GM12878 (cell line): ENCODE results near the gene TMEM39B. TPM values are rescaled to one million over a fixed set of nuclear protein-coding genes. Genes with fewer than 3 reads are reported as not detected.

Source experiments
- ATAC-seq: fragments of 200-7000 bp; cut with Tn5 transposase; 3 replicates; pipeline ENCODE4 v1.9.1; 2020; ENCODE audit warnings: mild to moderate bottlenecking, moderate library complexity
- BruUV-seq: library from RNA; stranded (reverse); fragments of 400-500 nt; replicated peaks from 2 replicates; lab custom pipeline; 2021; lab: Mats Ljungman, UMichigan
- CTCF ChIA-PET: fragments of 300-600 bp; sonication (Branson Sonifier 250); formaldehyde crosslinking; extraction: SDS; loops from one replicate; lab custom pipeline; 2021; ENCODE audit warnings: inconsistent platforms; lab: Yijun Ruan, JAX
- POLR2A ChIA-PET: fragments of 350-600 bp; formaldehyde crosslinking; extraction: SDS; loops from one replicate; lab custom pipeline; 2021; ENCODE audit warnings: inconsistent platforms; lab: Charles Lee
- RAD21 ChIA-PET: fragments of 300-600 bp; sonication (Branson Sonifier 250); formaldehyde crosslinking; loops from one replicate; lab custom pipeline; 2023; ENCODE audit warnings: antibody characterized with exemption; ENCODE audit not compliant: unreplicated experiment; lab: Charles Lee
- SMC1A ChIA-PET: fragments of 300-600 bp; sonication (Branson Sonifier 250); formaldehyde crosslinking; loops from one replicate; lab custom pipeline; 2023; ENCODE audit not compliant: unreplicated experiment, uncharacterized antibody; lab: Charles Lee
- DNase-seq: peaks from one replicate; pipeline ENCODE4 v3.0.0-alpha.2; 2011; ENCODE audit warnings: low read depth, low spot score
- FAIRE-seq: peaks from 3 replicates; lab custom pipeline; 2011; peaks lifted over from hg19 to GRCh38; lab: Jason Lieb, UNC
- H2AFZ ChIP-seq: 2 replicates; pipeline ENCODE4 v1.6.0; 2011; ENCODE audit warnings: low read depth, low read length, control low read depth; ENCODE audit not compliant: control insufficient read depth
- H3K27ac ChIP-seq: 2 replicates; pipeline ENCODE4 v1.5.1; 2011; ENCODE audit warnings: control low read depth; ENCODE audit not compliant: control insufficient read depth, insufficient read depth
- H3K27me3 ChIP-seq, 2 experiments: replicated peaks in 1 of 2; 2 replicates each; pipeline versions ENCODE4 v1.6.0 to v1.6.1; 2011; ENCODE audit warnings: low read length in 1 of 2; ENCODE audit not compliant: control insufficient read depth in 2 of 2, insufficient read depth in 2 of 2
- H3K36me3 ChIP-seq, 2 experiments: 2 replicates each; pipeline ENCODE4 v1.5.1; 2011; ENCODE audit warnings: low read length in 1 of 2; ENCODE audit not compliant: control insufficient read depth in 2 of 2, insufficient read depth in 2 of 2
- H3K4me1 ChIP-seq: 2 replicates; pipeline ENCODE4 v1.6.1; 2011; ENCODE audit warnings: mild to moderate bottlenecking, low read length, moderate library complexity, mixed read lengths; ENCODE audit not compliant: control insufficient read depth, insufficient read depth
- H3K4me2 ChIP-seq: 2 replicates; pipeline ENCODE4 v1.6.0; 2011; ENCODE audit warnings: control low read depth; ENCODE audit not compliant: control insufficient read depth, insufficient read depth
- H3K4me3 ChIP-seq: fragments of 200-600 bp; sonication (generic); 2 replicates; pipeline ENCODE4 v1.5.1; 2016
- H3K79me2 ChIP-seq: 2 replicates; pipeline ENCODE4 v1.6.0; 2011; ENCODE audit warnings: low read length; ENCODE audit not compliant: control insufficient read depth, insufficient read depth
- H3K9ac ChIP-seq: 2 replicates; pipeline ENCODE4 v1.8.0; 2011; ENCODE audit warnings: low read length, control low read depth, mixed read lengths; ENCODE audit not compliant: control insufficient read depth, insufficient read depth
- H3K9me3 ChIP-seq: replicated peaks from 3 replicates; pipeline ENCODE4 v1.5.1; 2011; ENCODE audit warnings: mild to moderate bottlenecking, low read length; ENCODE audit not compliant: control insufficient read depth, insufficient read depth
- H4K20me1 ChIP-seq: 2 replicates; pipeline ENCODE4 v1.6.0; 2011; ENCODE audit not compliant: control insufficient read depth, insufficient read depth
- CBX5 ChIP-seq: sonication (generic); IDR thresholded peaks from 2 replicates; pipeline ENCODE4 v1.6.1; 2016; ENCODE audit warnings: low read depth, moderate library complexity, mild to moderate bottlenecking, inconsistent platforms
- IKZF2 ChIP-seq, 2 experiments: fragments of 450-650 bp; IDR thresholded peaks; 2 replicates each; pipeline ENCODE4 v1.6.1; 2017; ENCODE audit warnings: mild to moderate bottlenecking in 2 of 2, moderate library complexity in 2 of 2
- KAT2A ChIP-seq: conservative IDR thresholded peaks from 2 replicates; pipeline ENCODE4 v1.6.1; 2011; ENCODE audit warnings: low read depth, low read length; ENCODE audit not compliant: control insufficient read depth
- WGBS: methylation state at CpG from one replicate; pipeline ENCODE4 v1.1.6; 2016; ENCODE audit warnings: low lambda C conversion rate; ENCODE audit not compliant: insufficient replicate concordance, insufficient coverage; ENCODE audit errors: missing lambda C conversion rate; 5-methylcytosine and 5-hydroxymethylcytosine counted together
- in situ Hi-C: fragments of 300-500 bp; cut with MboI; formaldehyde crosslinking; loops from 9 replicates; pipeline ENCODE4 v1.14.3; 2018; ENCODE audit warnings: mixed read lengths
- intact Hi-C: fragments of 100-400 bp; cut with micrococcal nuclease; formaldehyde crosslinking; loops from one replicate; pipeline ENCODE4 v1.14.2; 2022; ENCODE audit not compliant: unreplicated experiment
- microRNA-seq: library from miRNA; unstranded; fragments of <30 nt; microRNA quantifications from one replicate; pipeline ENCODE4, GENCODE V29; 2018
- polyA plus RNA-seq, 11 experiments: library from polyadenylated mRNA; depleted of rRNA in 4 of 11; unstranded in 6 of 11; stranded (reverse) in 5 of 11; fragments of >200 nt; fragmentation: Nextera tagmentation in 4 of 11; fragmentation: Illumina TruSeq in 1 of 11; extraction: Ambion mirVana in 4 of 11; extraction: Trizol in 1 of 11; gene quantifications; 1 replicate in 1 of 11; 2 replicates in 10 of 11; pipeline versions ENCODE4 v1.2.1 to v1.2.3, GENCODE V29; 2011 to 2016; ENCODE audit warnings: inconsistent platforms in 2 of 11, missing spikeins in 2 of 11, low read depth in 1 of 11
- small RNA-seq: library from RNA; depleted of rRNA; stranded (forward); fragments of <200 nt; gene quantifications from one replicate; pipeline ENCODE3, GENCODE V24; 2014
- total RNA-seq, 4 experiments: library from RNA; depleted of rRNA in 3 of 4; stranded (reverse); fragments of >200 nt in 3 of 4; fragmentation: Illumina TruSeq in 1 of 4; extraction: Trizol in 1 of 4; gene quantifications; 2 replicates each; pipeline versions ENCODE4 v1.2.1 to v1.2.3, GENCODE V29; 2013 to 2021
- TF ChIP-seq, protein P1 (sequence below): fragments of 150-350 bp; IDR thresholded peaks from 2 replicates; pipeline ENCODE4 v1.6.1; 2016; ENCODE audit warnings: low read depth, low read length
- TF ChIP-seq, protein P2 (sequence below): fragments of 450-650 bp; IDR thresholded peaks from 2 replicates; pipeline ENCODE4 v1.6.1; 2017; ENCODE audit warnings: mild to moderate bottlenecking, low read depth, inconsistent platforms; ENCODE audit not compliant: poor library complexity, severe bottlenecking

TMEM39B gene
- total and polyA plus RNA-seq, 10 of the 15 experiments (the other 5 are each of a cell fraction or from before 2014, with no cell fraction given): 2.3 to 27.2 (median 12.3) TPM

DNA sequence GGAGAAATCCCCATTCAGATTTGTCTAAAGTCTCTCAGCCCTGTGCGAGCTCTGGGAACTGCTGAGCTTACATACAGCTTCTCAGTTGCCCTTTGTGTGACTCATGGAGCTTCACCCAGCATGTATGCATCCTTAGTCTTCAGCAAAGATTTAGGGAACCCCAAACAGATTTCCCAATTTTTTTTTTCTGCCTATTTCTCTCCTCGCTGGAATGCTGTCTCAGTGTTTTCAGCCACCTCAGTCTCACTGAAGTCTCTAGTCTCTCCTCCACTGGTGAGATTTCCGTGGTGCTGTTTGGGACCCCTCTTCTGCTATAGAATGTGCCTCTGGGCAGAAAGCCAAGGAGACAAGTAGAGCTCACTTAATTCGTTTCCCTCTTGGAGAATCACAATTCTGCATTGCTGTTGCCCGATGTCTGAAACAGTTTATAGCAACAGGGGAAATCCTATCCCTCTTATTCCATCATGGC lies 78.6 kb downstream of the TMEM39B start:
- Histone ChIP-seq H3K27me3 (no peaks in the 10 kb centered on the region), H3K4me1 (no peaks in the 10 kb centered on the region), H3K4me3 (no peak overlapping the region), H3K9me3 (peaks cover 7% of the 10 kb centered on the region), H3K9ac (no peak overlapping the region), H4K20me1 (no peaks in the 10 kb centered on the region), H3K4me2 (no peak overlapping the region), H2AFZ (no peak overlapping the region), H3K27ac (no peak overlapping the region), H3K36me3 (peaks cover 1 to 11% of the 10 kb centered on the region in 2 experiments; a peak in 3 of 4 replicates), H3K79me2 (peaks cover 9% of the 10 kb centered on the region)
- BruUV-seq: no TSS peak
- DNase-seq (no peak), ATAC-seq (no peak), FAIRE-seq (no peak)
- ChIA-PET SMC1A (interaction anchor here (0.5 kb wide), 1 partner anchor 265 kb away, joined by 3 read pairs; no protein-coding TSS in a partner anchor), POLR2A (interaction anchor here (1.1 kb wide), 1 partner anchor 100 kb away, joined by 3 read pairs; no protein-coding TSS in a partner anchor), RAD21 (no interaction called here), CTCF (interaction anchor here (0.7 kb wide), 1 partner anchor 250 kb away, joined by 3 read pairs; no protein-coding TSS in a partner anchor)
- intact Hi-C loops: no loop called here
- TF ChIP-seq, protein P1, sequence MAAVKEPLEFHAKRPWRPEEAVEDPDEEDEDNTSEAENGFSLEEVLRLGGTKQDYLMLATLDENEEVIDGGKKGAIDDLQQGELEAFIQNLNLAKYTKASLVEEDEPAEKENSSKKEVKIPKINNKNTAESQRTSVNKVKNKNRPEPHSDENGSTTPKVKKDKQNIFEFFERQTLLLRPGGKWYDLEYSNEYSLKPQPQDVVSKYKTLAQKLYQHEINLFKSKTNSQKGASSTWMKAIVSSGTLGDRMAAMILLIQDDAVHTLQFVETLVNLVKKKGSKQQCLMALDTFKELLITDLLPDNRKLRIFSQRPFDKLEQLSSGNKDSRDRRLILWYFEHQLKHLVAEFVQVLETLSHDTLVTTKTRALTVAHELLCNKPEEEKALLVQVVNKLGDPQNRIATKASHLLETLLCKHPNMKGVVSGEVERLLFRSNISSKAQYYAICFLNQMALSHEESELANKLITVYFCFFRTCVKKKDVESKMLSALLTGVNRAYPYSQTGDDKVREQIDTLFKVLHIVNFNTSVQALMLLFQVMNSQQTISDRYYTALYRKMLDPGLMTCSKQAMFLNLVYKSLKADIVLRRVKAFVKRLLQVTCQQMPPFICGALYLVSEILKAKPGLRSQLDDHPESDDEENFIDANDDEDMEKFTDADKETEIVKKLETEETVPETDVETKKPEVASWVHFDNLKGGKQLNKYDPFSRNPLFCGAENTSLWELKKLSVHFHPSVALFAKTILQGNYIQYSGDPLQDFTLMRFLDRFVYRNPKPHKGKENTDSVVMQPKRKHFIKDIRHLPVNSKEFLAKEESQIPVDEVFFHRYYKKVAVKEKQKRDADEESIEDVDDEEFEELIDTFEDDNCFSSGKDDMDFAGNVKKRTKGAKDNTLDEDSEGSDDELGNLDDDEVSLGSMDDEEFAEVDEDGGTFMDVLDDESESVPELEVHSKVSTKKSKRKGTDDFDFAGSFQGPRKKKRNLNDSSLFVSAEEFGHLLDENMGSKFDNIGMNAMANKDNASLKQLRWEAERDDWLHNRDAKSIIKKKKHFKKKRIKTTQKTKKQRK: no peak
- TF ChIP-seq CBX5: no peak
- TF ChIP-seq, protein P2, sequence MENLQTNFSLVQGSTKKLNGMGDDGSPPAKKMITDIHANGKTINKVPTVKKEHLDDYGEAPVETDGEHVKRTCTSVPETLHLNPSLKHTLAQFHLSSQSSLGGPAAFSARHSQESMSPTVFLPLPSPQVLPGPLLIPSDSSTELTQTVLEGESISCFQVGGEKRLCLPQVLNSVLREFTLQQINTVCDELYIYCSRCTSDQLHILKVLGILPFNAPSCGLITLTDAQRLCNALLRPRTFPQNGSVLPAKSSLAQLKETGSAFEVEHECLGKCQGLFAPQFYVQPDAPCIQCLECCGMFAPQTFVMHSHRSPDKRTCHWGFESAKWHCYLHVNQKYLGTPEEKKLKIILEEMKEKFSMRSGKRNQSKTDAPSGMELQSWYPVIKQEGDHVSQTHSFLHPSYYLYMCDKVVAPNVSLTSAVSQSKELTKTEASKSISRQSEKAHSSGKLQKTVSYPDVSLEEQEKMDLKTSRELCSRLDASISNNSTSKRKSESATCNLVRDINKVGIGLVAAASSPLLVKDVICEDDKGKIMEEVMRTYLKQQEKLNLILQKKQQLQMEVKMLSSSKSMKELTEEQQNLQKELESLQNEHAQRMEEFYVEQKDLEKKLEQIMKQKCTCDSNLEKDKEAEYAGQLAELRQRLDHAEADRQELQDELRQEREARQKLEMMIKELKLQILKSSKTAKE: no peak
- TF ChIP-seq IKZF2 (IDR thresholded peaks at IDR 0.05): no peak
- TF ChIP-seq KAT2A: no peak
- in situ Hi-C loops: no loop called here
- WGBS: 94% methylated on average over 4 of the region's 5 CpGs

Small RNA genes lying within 50 kb of the gene (microRNA-seq; reads per million reads assigned to microRNA genes)
- gene MIR5585: not detected

Small RNA genes lying within 50 kb of the gene (small RNA-seq; reads per million reads assigned to genes)
- gene MIR5585 (not detected), gene RF00017 (not detected)

Other genes with a start within 250 kb of the TMEM39B start
Only the 7 nearest of the 12 such genes appear.
- gene PTP4A2, start 134.6 kb upstream of the TMEM39B start, total RNA-seq (2014; rRNA removed): 334 and 416 TPM in 2 replicates
- gene PTP4A2, start 134.6 kb upstream of the TMEM39B start, total RNA-seq (2014; rRNA removed; fragmentation: Illumina TruSeq; extraction: Trizol): 390 and 401 TPM in 2 replicates
- gene PTP4A2, start 134.6 kb upstream of the TMEM39B start, total RNA-seq (2021): 348 and 360 TPM in 2 replicates
- gene PTP4A2, start 134.6 kb upstream of the TMEM39B start, polyA plus RNA-seq (2011; rRNA removed): 909 and 1,265 TPM in 2 replicates
- 547 and 710 TPM in 2 replicates for gene PTP4A2, start 134.6 kb upstream of the TMEM39B start, polyA plus RNA-seq (2014; fragmentation: Illumina TruSeq; extraction: Trizol)
- 100 to 1,000 TPM; 268 to 424 TPM for gene PTP4A2, start 134.6 kb upstream of the TMEM39B start, polyA plus RNA-seq (2014; fragmentation: Nextera tagmentation; extraction: Ambion mirVana)
- gene PTP4A2, start 134.6 kb upstream of the TMEM39B start, polyA plus RNA-seq (2014; rRNA removed): 180 and 224 TPM in 2 replicates
- gene PTP4A2, start 134.6 kb upstream of the TMEM39B start, polyA plus RNA-seq (2016; fragmentation: Nextera tagmentation; extraction: Ambion mirVana): 100 to 1,000 TPM; 232 to 423 TPM
- gene KHDRBS1, start 59.1 kb upstream of the TMEM39B start, total RNA-seq (2014; rRNA removed): 70.5 and 82.1 TPM in 2 replicates
- gene KHDRBS1, start 59.1 kb upstream of the TMEM39B start, total RNA-seq (2014; rRNA removed; fragmentation: Illumina TruSeq; extraction: Trizol): 94.4 and 96.7 TPM in 2 replicates
- gene KHDRBS1, start 59.1 kb upstream of the TMEM39B start, total RNA-seq (2021): 197 and 204 TPM in 2 replicates
- 55.8 and 75.1 TPM in 2 replicates for gene KHDRBS1, start 59.1 kb upstream of the TMEM39B start, polyA plus RNA-seq (2011; rRNA removed)
- gene KHDRBS1, start 59.1 kb upstream of the TMEM39B start, polyA plus RNA-seq (2014; fragmentation: Illumina TruSeq; extraction: Trizol): 163 and 170 TPM in 2 replicates
- 10 to 100 TPM; 42.5 to 97.6 TPM for gene KHDRBS1, start 59.1 kb upstream of the TMEM39B start, polyA plus RNA-seq (2014; fragmentation: Nextera tagmentation; extraction: Ambion mirVana)
- gene KHDRBS1, start 59.1 kb upstream of the TMEM39B start, polyA plus RNA-seq (2014; rRNA removed): 90.0 and 97.9 TPM in 2 replicates
- 100 to 1,000 TPM; 142 to 157 TPM for gene KHDRBS1, start 59.1 kb upstream of the TMEM39B start, polyA plus RNA-seq (2016; fragmentation: Nextera tagmentation; extraction: Ambion mirVana)
- 25.8 and 31.1 TPM in 2 replicates for gene KPNA6, start 35.1 kb downstream of the TMEM39B start, total RNA-seq (2014; rRNA removed)
- 34.5 and 34.9 TPM in 2 replicates for gene KPNA6, start 35.1 kb downstream of the TMEM39B start, total RNA-seq (2014; rRNA removed; fragmentation: Illumina TruSeq; extraction: Trizol)
- 51.1 and 55.6 TPM in 2 replicates for gene KPNA6, start 35.1 kb downstream of the TMEM39B start, total RNA-seq (2021)
- 25.1 and 28.9 TPM in 2 replicates for gene KPNA6, start 35.1 kb downstream of the TMEM39B start, polyA plus RNA-seq (2011; rRNA removed)
- 24.6 and 25.5 TPM in 2 replicates for gene KPNA6, start 35.1 kb downstream of the TMEM39B start, polyA plus RNA-seq (2014; fragmentation: Illumina TruSeq; extraction: Trizol)
- 10 to 100 TPM; 11.1 to 25.5 TPM for gene KPNA6, start 35.1 kb downstream of the TMEM39B start, polyA plus RNA-seq (2014; fragmentation: Nextera tagmentation; extraction: Ambion mirVana)
- 23.1 and 26.0 TPM in 2 replicates for gene KPNA6, start 35.1 kb downstream of the TMEM39B start, polyA plus RNA-seq (2014; rRNA removed)
- gene KPNA6, start 35.1 kb downstream of the TMEM39B start, polyA plus RNA-seq (2016; fragmentation: Nextera tagmentation; extraction: Ambion mirVana): 10 to 100 TPM; 28.5 to 35.2 TPM
- gene TXLNA, start 106.7 kb downstream of the TMEM39B start, total RNA-seq (2014; rRNA removed): 63.3 and 64.6 TPM in 2 replicates
- gene TXLNA, start 106.7 kb downstream of the TMEM39B start, total RNA-seq (2014; rRNA removed; fragmentation: Illumina TruSeq; extraction: Trizol): 45.3 and 47.2 TPM in 2 replicates
- gene TXLNA, start 106.7 kb downstream of the TMEM39B start, total RNA-seq (2021): 66.5 and 71.3 TPM in 2 replicates
- gene TXLNA, start 106.7 kb downstream of the TMEM39B start, polyA plus RNA-seq (2011; rRNA removed): 31.5 and 42.0 TPM in 2 replicates
- 41.1 and 45.0 TPM in 2 replicates for gene TXLNA, start 106.7 kb downstream of the TMEM39B start, polyA plus RNA-seq (2014; fragmentation: Illumina TruSeq; extraction: Trizol)
- gene TXLNA, start 106.7 kb downstream of the TMEM39B start, polyA plus RNA-seq (2014; fragmentation: Nextera tagmentation; extraction: Ambion mirVana): 10 to 100 TPM in 1 of 2 experiments, 1 to 10 TPM in 1; 7.2 to 10.3 TPM
- gene TXLNA, start 106.7 kb downstream of the TMEM39B start, polyA plus RNA-seq (2014; rRNA removed): 48.6 and 52.7 TPM in 2 replicates
- 10 to 100 TPM; 86.1 to 93.7 TPM for gene TXLNA, start 106.7 kb downstream of the TMEM39B start, polyA plus RNA-seq (2016; fragmentation: Nextera tagmentation; extraction: Ambion mirVana)
- gene CCDC28B, start 127.7 kb downstream of the TMEM39B start, total RNA-seq (2014; rRNA removed): 95.9 and 101 TPM in 2 replicates
- 57.3 and 66.2 TPM in 2 replicates for gene CCDC28B, start 127.7 kb downstream of the TMEM39B start, total RNA-seq (2014; rRNA removed; fragmentation: Illumina TruSeq; extraction: Trizol)
- 87.1 and 89.7 TPM in 2 replicates for gene CCDC28B, start 127.7 kb downstream of the TMEM39B start, total RNA-seq (2021)
- gene CCDC28B, start 127.7 kb downstream of the TMEM39B start, polyA plus RNA-seq (2011; rRNA removed): 66.2 and 91.5 TPM in 2 replicates
- gene CCDC28B, start 127.7 kb downstream of the TMEM39B start, polyA plus RNA-seq (2014; fragmentation: Illumina TruSeq; extraction: Trizol): 14.2 and 48.9 TPM in 2 replicates
- gene CCDC28B, start 127.7 kb downstream of the TMEM39B start, polyA plus RNA-seq (2014; fragmentation: Nextera tagmentation; extraction: Ambion mirVana): 10 to 100 TPM; 10.5 to 29.8 TPM
- 102 and 111 TPM in 2 replicates for gene CCDC28B, start 127.7 kb downstream of the TMEM39B start, polyA plus RNA-seq (2014; rRNA removed)
- gene CCDC28B, start 127.7 kb downstream of the TMEM39B start, polyA plus RNA-seq (2016; fragmentation: Nextera tagmentation; extraction: Ambion mirVana): 100 to 1,000 TPM; 127 to 135 TPM
- 5.1 and 5.2 TPM in 2 replicates for gene IQCC, start 132.7 kb downstream of the TMEM39B start, total RNA-seq (2014; rRNA removed)
- 5.3 and 5.6 TPM in 2 replicates for gene IQCC, start 132.7 kb downstream of the TMEM39B start, total RNA-seq (2014; rRNA removed; fragmentation: Illumina TruSeq; extraction: Trizol)
- gene IQCC, start 132.7 kb downstream of the TMEM39B start, total RNA-seq (2021): 2.9 and 3.3 TPM in 2 replicates
- gene IQCC, start 132.7 kb downstream of the TMEM39B start, polyA plus RNA-seq (2011; rRNA removed): 3.1 and 4.1 TPM in 2 replicates
- gene IQCC, start 132.7 kb downstream of the TMEM39B start, polyA plus RNA-seq (2014; fragmentation: Illumina TruSeq; extraction: Trizol): 6.8 and 7.5 TPM in 2 replicates
- gene IQCC, start 132.7 kb downstream of the TMEM39B start, polyA plus RNA-seq (2014; fragmentation: Nextera tagmentation; extraction: Ambion mirVana): 1 to 10 TPM; 2.1 to 3.8 TPM
- gene IQCC, start 132.7 kb downstream of the TMEM39B start, polyA plus RNA-seq (2014; rRNA removed): 5.5 and 6.4 TPM in 2 replicates
- gene IQCC, start 132.7 kb downstream of the TMEM39B start, polyA plus RNA-seq (2016; fragmentation: Nextera tagmentation; extraction: Ambion mirVana): 1 to 10 TPM; 4.8 to 5.1 TPM
- gene DCDC2B, start 136.2 kb downstream of the TMEM39B start, total RNA-seq (2014; rRNA removed): not detected in 2 replicates
- gene DCDC2B, start 136.2 kb downstream of the TMEM39B start, total RNA-seq (2014; rRNA removed; fragmentation: Illumina TruSeq; extraction: Trizol): not detected in 2 replicates
- gene DCDC2B, start 136.2 kb downstream of the TMEM39B start, total RNA-seq (2021): 0.13 and 0.15 TPM in 2 replicates
- not detected in 2 replicates for gene DCDC2B, start 136.2 kb downstream of the TMEM39B start, polyA plus RNA-seq (2011; rRNA removed)
- not detected in 2 replicates for gene DCDC2B, start 136.2 kb downstream of the TMEM39B start, polyA plus RNA-seq (2014; fragmentation: Illumina TruSeq; extraction: Trizol)
- gene DCDC2B, start 136.2 kb downstream of the TMEM39B start, polyA plus RNA-seq (2014; fragmentation: Nextera tagmentation; extraction: Ambion mirVana): not detected
- gene DCDC2B, start 136.2 kb downstream of the TMEM39B start, polyA plus RNA-seq (2014; rRNA removed): not detected in 2 replicates
- under 1 TPM; 0.12 to 0.21 TPM for gene DCDC2B, start 136.2 kb downstream of the TMEM39B start, polyA plus RNA-seq (2016; fragmentation: Nextera tagmentation; extraction: Ambion mirVana)